Activated T-helper 1 cell treated with anti-CD3 and anti-CD28 coated beads, Interleukin-2, amount 50 U/mL, for 16 hours (primary cell): ENCODE measurements around the gene AGPAT3.

Source experiments
- DNase-seq, 2 donors: peaks; one replicate each; pipeline ENCODE4 v3.0.0-alpha.2; 2020; ENCODE audit warnings: low read depth in 1 of 2, low spot score in 1 of 2

AGPAT3 gene

GRCh38 chr21:43951911-43952703 is 87.1 kb downstream of the AGPAT3 start:
- no peak for DNase-seq

- no peak for DNase-seq
Measured at GRCh38 chr21:43953021-43953420, 88.0 kb downstream of the AGPAT3 start.

- DNase-seq = no peak
Measured at GRCh38 chr21:43954042-43954441, 89.0 kb downstream of the AGPAT3 start.

DNA sequence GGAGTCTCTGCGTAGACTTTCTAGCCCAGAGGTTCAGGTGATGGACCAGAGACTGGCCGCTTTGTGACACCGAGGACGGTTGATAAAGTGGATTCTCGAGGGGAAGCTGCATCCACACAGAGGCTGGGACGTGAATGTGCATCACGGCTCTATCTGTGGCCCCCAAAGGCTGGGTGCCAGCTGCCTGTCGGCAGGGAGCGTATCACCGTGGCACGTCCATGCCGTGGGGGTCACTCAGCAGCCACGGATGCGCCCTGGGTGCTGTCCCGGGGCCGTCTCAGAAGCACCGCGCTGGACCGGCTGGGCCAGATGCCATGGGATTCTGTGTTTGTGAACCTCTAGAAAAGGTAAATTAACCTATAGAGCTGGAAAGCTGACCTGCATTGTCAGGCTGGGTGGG is 89.9 kb downstream of the AGPAT3 start:
- no peak for DNase-seq

DNA sequence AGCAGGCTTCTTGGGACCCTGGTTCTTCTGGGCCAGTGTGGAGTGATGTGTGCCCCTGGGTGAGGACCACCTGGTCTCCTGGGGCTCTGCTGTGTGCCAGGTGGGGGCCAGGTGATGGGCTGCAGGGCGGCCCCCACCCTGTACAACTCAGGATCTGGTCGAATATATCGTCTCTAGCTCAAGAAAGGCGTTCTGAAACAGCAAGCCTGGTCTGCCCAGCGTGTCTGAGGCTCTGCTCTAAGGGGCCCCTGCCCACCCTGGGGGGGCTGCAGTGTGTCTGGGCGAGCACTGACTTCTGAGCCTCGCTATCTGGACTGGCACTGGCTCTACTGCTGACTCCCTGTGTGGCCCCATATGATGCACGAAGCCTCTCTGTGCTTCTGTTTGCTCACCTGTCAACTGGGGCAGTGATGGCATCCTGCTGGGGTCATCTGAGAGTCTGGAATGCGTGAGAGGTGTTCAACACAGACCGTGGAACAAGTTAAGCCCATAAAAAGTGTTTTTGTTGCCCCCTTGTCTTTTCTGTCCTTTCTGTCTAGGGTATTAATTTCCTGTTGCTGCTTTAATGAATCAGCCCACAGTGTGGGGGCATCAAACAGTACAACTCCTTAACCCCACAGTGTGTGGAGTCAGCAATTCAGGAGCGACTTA is 91.1 kb downstream of the AGPAT3 start:
- no peak for DNase-seq

GRCh38 chr21:43956670-43957035 is 91.6 kb downstream of the AGPAT3 start:
- DNase-seq = no peak

- DNase-seq = no peak
Measured at GRCh38 chr21:43957128-43957571, 92.1 kb downstream of the AGPAT3 start.

DNA sequence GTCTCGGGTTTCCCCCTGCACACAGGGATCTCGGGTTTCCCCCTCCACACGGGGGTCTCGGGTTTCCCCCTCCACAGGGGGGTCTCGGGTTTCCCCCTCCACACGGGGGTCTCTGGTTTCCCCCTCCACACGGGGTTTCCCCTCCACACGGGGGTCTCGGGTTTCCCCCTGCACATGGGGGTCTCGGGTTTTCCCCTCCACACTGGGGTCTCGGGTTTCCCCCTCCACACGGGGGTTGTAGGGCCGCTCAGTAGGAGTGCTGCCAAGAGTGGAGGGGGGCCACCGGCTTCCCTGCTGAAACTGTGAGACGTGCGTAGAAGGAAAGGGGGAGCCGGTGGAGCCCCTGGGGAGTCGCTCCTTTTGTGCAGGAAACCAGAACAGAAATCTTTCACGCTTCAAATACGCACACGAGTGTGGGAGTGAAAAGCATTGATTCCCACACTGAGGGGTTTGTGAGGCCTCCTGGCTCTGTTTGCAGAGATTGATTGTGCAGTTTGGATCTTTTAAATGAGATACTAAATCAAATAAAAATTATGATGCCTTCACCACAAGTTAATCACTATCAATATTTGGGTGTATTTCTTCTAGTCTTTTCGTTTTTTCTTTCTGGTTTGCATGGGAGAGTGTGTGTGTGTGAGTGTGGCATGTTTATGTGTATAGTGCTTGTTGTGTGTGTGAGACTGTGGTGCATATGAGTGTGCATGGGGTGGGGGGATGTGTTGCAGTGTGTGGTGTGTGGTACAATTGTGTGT is 92.8 kb downstream of the AGPAT3 start:
- no peak for DNase-seq

DNA sequence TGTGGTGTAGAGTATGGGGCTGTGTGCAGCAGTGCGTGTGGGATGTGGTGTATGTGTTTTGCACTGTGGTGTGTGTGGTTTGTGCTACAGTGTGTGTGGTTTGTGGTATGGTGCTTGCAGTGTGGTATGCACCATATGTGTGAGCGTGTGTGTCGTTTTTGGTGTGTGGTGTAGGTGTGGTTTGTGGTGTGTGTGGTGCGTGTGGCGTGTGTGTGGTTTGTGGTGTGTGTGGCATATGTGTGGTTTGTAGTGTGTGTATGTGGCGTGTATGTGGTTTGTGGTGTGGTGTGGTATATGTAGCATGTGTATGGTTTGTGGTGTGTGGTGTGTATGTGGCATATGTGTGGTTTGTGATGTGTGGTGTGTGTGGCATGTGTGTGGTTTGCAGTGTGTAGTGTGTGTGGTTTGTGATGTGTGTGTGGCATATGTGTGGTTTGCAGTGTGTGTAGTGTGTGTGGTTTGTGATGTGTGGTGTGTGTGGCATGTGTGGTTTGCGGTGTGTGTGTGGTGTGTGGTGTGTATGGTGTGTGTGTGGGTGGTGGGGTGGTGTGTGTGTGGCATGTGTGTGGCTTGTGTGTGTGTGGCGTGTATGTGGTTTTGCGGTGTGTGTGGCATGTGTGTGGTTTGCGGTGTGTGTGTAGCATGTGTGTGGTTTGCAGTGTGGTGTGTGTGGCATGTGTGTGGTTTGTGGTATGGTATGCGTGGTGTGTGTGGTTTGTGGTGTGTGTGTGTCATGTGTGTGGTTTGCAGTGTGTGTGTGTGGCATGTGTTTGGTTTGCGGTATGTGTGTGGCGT is 93.5 kb downstream of the AGPAT3 start:
- DNase-seq = no peak

DNA sequence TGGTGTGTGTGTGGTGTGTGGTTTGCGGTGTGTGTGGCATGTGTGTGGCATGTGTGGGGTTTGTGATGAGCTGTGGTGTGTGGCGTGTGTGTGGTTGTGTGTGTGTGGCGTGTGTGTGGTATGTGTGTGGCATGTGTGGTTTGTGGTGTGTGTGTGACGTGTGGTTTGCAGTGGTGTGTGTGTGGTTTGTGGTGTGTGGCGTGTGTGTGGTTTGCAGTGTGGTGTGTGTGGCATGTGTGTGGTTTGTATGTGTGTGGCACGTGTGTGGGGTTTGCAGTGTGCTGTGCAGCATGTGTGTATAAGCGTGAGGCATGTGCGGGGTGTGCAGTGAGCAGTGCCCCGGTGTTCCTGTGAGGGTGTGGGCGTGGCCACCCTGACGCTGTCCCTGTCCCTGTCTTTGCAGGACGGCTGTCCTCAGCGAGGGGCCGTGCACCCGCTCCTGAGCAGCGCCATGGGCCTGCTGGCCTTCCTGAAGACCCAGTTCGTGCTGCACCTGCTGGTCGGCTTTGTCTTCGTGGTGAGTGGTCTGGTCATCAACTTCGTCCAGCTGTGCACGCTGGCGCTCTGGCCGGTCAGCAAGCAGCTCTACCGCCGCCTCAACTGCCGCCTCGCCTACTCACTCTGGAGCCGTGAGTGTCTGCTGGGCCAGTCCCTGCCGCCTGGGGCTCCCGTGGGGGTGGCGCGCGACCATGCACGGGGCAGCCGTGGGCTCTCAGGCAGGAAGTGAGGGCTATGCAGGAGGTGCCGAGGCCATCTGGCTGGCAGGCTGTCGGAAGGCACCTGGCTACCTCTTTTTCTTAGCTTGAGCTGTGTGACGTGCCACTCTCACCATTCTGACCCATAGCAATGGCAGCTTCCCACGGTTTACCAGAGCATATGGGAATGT is 94.5 kb downstream of the AGPAT3 start:
- DNase-seq = no peak

- no peak for DNase-seq
Measured at GRCh38 chr21:43961382-43961909, 96.4 kb downstream of the AGPAT3 start.

GRCh38 chr21:43965911-43966585 is 101.0 kb downstream of the AGPAT3 start:
- DNase-seq = no peak

DNA sequence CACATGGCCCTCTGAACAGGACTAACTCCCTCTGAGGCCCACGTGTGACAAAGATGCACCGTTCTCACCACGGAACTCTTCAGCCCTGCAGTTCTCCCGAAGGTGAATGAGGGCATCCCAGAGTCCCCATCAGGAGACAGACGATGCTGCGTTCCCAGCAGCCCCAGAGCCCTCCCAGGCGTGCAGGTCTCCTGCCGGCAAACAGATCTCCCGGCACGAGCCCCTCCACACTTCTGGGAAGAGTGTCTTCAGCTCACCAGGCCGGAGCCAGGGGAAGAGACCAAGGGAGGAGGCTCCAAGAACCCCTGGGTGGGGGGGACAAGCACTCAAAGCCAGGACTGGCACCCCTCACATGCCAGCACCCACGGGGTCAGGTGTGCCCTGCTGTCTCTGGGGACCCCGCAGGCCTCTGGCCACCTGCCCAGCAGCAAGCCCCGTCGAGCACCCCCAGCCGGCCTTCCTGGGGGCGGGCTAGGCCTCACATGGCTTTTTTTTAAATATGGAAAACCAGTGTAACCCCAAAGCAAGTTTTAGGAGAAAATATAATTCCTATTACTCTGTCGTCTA is 102.0 kb downstream of the AGPAT3 start:
- no peak for DNase-seq

- no peak for DNase-seq
Measured at GRCh38 chr21:43967981-43968380, 103.0 kb downstream of the AGPAT3 start.

GRCh38 chr21:43968410-43969114 is 103.5 kb downstream of the AGPAT3 start:
- DNase-seq = no peak

DNA sequence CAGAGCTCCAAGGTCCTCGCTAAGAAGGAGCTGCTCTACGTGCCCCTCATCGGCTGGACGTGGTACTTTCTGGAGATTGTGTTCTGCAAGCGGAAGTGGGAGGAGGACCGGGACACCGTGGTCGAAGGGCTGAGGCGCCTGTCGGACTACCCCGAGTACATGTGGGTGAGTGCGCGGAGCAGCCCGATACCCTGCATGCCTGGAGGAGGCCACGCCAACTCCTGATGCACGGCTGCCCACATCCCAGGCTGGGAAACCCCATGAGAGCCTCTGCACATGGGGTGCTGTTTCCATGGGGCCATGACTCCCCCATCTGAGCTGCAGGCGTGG is 104.1 kb downstream of the AGPAT3 start:
- no peak for DNase-seq

DNA sequence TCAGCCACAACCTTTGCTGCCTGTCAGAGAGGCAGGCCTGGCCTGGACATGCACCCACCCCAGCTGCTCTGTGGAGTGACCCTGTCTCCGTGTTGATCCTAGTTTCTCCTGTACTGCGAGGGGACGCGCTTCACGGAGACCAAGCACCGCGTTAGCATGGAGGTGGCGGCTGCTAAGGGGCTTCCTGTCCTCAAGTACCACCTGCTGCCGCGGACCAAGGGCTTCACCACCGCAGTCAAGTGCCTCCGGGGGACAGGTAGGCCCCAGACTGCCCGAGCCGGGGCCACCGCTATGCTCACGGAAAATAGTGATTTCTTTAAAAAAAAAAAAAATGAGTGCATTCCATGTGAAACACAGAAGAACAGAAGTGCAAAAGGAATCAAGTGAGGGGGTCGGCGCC is 105.5 kb downstream of the AGPAT3 start:
- DNase-seq = no peak

DNA sequence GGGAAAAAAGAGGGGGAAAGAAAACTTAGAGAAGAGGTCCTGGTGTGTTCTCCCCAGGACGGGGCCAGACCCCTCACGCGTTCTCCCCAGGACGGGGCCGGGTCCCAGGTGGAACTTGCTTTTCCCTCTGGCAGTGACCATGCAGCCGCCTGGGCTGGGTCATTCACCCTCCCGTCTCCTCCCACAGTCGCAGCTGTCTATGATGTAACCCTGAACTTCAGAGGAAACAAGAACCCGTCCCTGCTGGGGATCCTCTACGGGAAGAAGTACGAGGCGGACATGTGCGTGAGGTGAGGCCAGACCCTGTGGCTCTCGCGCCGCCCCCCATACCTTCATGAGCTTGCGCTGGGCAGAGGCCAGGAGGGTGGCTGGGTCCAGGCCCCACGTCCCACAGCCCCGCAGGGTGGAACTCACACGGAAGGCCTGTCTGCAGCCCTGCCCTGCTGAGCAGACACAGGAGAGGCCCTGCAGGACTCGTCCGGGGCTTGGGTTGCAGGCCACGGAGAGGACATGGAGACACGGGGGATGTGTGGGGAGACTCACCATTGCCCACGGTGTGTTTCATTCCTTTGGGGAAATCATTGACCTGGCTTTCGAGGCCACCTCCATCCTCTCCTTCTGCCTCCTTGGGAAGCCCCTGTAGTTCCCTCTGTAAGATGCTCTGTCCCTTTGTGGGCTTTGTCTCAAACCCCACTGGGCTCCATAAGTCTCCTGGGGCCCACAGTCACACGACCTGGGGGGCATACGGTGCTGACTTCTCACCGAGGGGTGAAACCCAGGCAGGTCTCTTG is 106.4 kb downstream of the AGPAT3 start:
- DNase-seq = no peak
